Mammary epithelial cell (primary cell): ENCODE data around the gene SFT2D1.
"Not testable (repeated sequence)": the region's sequence is repeated elsewhere in the genome, so short reads cannot be mapped to it uniquely, and the experiment has no call there.

Source experiments
- CTCF ChIP-seq, 2 donors: IDR thresholded peaks in 1 of 2; conservative IDR thresholded peaks in 1 of 2; 2 replicates each; pipeline ENCODE4 v1.5.1; 2011 to 2012; ENCODE audit warnings: inconsistent platforms in 2 of 2, low read length in 2 of 2, mild to moderate bottlenecking in 2 of 2, control low read depth in 1 of 2, low read depth in 1 of 2; ENCODE audit not compliant: insufficient read depth in 1 of 2; ENCODE audit errors: extremely low read depth in 1 of 2
- EZH2 ChIP-seq: IDR thresholded peaks from 2 replicates; pipeline ENCODE4 v1.6.1; 2012; ENCODE audit warnings: low read length, inconsistent platforms, borderline replicate concordance

- TF ChIP-seq CTCF (conservative IDR thresholded peaks at IDR 0.05 in 1 of 2, IDR thresholded peaks at IDR 0.05 in 1 of 2; ENCODE audit: extremely low read depth in 1 of 2, insufficient read depth in 1 of 2, low read depth in 1 of 2, low read length in 2 of 2); EZH2: not testable (repeated sequence)
Observed at GRCh38 chr6:166344921-166345320, 2.6 kb upstream of the SFT2D1 start.
